Activated naive CD8-positive, alpha-beta T cell (primary cell): ENCODE data around the gene JAM3.

ENCODE experiments used
- H3K27ac Mint-ChIP-seq: one replicate; pipeline ENCODE4 v1.8.0; 2021; ENCODE audit warnings: mixed read lengths
- H3K27me3 Mint-ChIP-seq: one replicate; pipeline ENCODE4 v1.8.0; 2021; ENCODE audit warnings: mixed read lengths
- H3K36me3 Mint-ChIP-seq: one replicate; pipeline ENCODE4 v1.8.0; 2021; ENCODE audit warnings: mixed read lengths
- H3K4me1 Mint-ChIP-seq: one replicate; pipeline ENCODE4 v1.8.0; 2021; ENCODE audit warnings: low read depth, mixed read lengths
- H3K4me3 Mint-ChIP-seq: one replicate; pipeline ENCODE4 v1.8.0; 2021; ENCODE audit warnings: mild to moderate bottlenecking, mixed read lengths
- H3K9me3 Mint-ChIP-seq: one replicate; pipeline ENCODE4 v1.8.0; 2021; ENCODE audit warnings: low read depth, mixed read lengths

Gene JAM3

GRCh38 chr11:134033696-134034491 is 35.0 kb upstream of the JAM3 start:
- Mint-ChIP-seq H3K36me3 (no peaks in the 10 kb centered on the region), H3K27ac (peak overlapping the region; percentile 41), H3K4me3 (peak overlapping the region; percentile 60), H3K4me1 (peaks cover 69% of the 10 kb centered on the region), H3K27me3 (no peaks in the 10 kb centered on the region), H3K9me3 (no peaks in the 10 kb centered on the region)

- Mint-ChIP-seq H3K4me3 (peak overlapping the region; percentile 77), H3K9me3 (no peaks in the 10 kb centered on the region), H3K27ac (no peak overlapping the region), H3K27me3 (no peaks in the 10 kb centered on the region), H3K36me3 (no peaks in the 10 kb centered on the region), H3K4me1 (peaks cover 60% of the 10 kb centered on the region)
These were observed 34.1 kb upstream of the JAM3 start for GRCh38 chr11:134034496-134035381.

GRCh38 chr11:134036492-134037045 is 32.3 kb upstream of the JAM3 start:
- Mint-ChIP-seq H3K9me3 (no peaks in the 10 kb centered on the region), H3K4me1 (peaks cover 54% of the 10 kb centered on the region), H3K36me3 (no peaks in the 10 kb centered on the region), H3K27ac (peak overlapping the region; percentile 66), H3K4me3 (peak overlapping the region; percentile 77), H3K27me3 (no peaks in the 10 kb centered on the region)

GRCh38 chr11:134037046-134037908 is 31.6 kb upstream of the JAM3 start:
- H3K4me1 Mint-ChIP-seq: peaks cover 49% of the 10 kb centered on the region
- H3K9me3 Mint-ChIP-seq: no peaks in the 10 kb centered on the region
- no peaks in the 10 kb centered on the region for H3K36me3 Mint-ChIP-seq
- H3K4me3 Mint-ChIP-seq: peak overlapping the region; percentile 77
- no peaks in the 10 kb centered on the region for H3K27me3 Mint-ChIP-seq
- peak overlapping the region; percentile 88 for H3K27ac Mint-ChIP-seq

GRCh38 chr11:134038897-134039470 is 29.9 kb upstream of the JAM3 start:
- H3K4me3 Mint-ChIP-seq: peak overlapping the region; percentile 27
- peaks cover 33% of the 10 kb centered on the region for H3K4me1 Mint-ChIP-seq
- no peaks in the 10 kb centered on the region for H3K27me3 Mint-ChIP-seq
- H3K9me3 Mint-ChIP-seq: no peaks in the 10 kb centered on the region
- H3K27ac Mint-ChIP-seq: no peak overlapping the region
- no peaks in the 10 kb centered on the region for H3K36me3 Mint-ChIP-seq

- Mint-ChIP-seq H3K36me3 (no peaks in the 10 kb centered on the region), H3K9me3 (no peaks in the 10 kb centered on the region), H3K4me3 (no peak overlapping the region), H3K4me1 (peaks cover 24% of the 10 kb centered on the region), H3K27me3 (no peaks in the 10 kb centered on the region), H3K27ac (peak overlapping the region; percentile 52)
These were observed 29.0 kb upstream of the JAM3 start for GRCh38 chr11:134039726-134040385.

GRCh38 chr11:134040386-134041302 is 28.2 kb upstream of the JAM3 start:
- Mint-ChIP-seq H3K27me3 (no peaks in the 10 kb centered on the region), H3K9me3 (no peaks in the 10 kb centered on the region), H3K27ac (peak overlapping the region; percentile 52), H3K36me3 (no peaks in the 10 kb centered on the region), H3K4me3 (no peak overlapping the region), H3K4me1 (peaks cover 16% of the 10 kb centered on the region)

- H3K27me3 Mint-ChIP-seq: no peaks in the 10 kb centered on the region
- H3K27ac Mint-ChIP-seq: no peak overlapping the region
- no peak overlapping the region for H3K4me3 Mint-ChIP-seq
- no peaks in the 10 kb centered on the region for H3K9me3 Mint-ChIP-seq
- peaks cover 10% of the 10 kb centered on the region for H3K4me1 Mint-ChIP-seq
- no peaks in the 10 kb centered on the region for H3K36me3 Mint-ChIP-seq
These were observed 27.5 kb upstream of the JAM3 start for GRCh38 chr11:134041349-134041748.

GRCh38 chr11:134041791-134042696 is 26.8 kb upstream of the JAM3 start:
- Mint-ChIP-seq H3K9me3 (no peaks in the 10 kb centered on the region), H3K4me3 (no peak overlapping the region), H3K4me1 (peaks cover 7% of the 10 kb centered on the region), H3K27ac (no peak overlapping the region), H3K27me3 (no peaks in the 10 kb centered on the region), H3K36me3 (no peaks in the 10 kb centered on the region)

- Mint-ChIP-seq H3K4me3 (no peak overlapping the region), H3K27me3 (no peaks in the 10 kb centered on the region), H3K27ac (no peak overlapping the region)
These were observed 25.0 kb upstream of the JAM3 start for GRCh38 chr11:134043821-134044420.

GRCh38 chr11:134044514-134045284 is 24.2 kb upstream of the JAM3 start:
- no peaks in the 10 kb centered on the region for H3K36me3 Mint-ChIP-seq
- H3K4me3 Mint-ChIP-seq: no peak overlapping the region
- H3K9me3 Mint-ChIP-seq: no peaks in the 10 kb centered on the region
- no peaks in the 10 kb centered on the region for H3K4me1 Mint-ChIP-seq
- no peaks in the 10 kb centered on the region for H3K27me3 Mint-ChIP-seq
- H3K27ac Mint-ChIP-seq: no peak overlapping the region

More at GRCh38 chr11:134043821-134044420, 25.0 kb upstream of the JAM3 start:
- no peaks in the 10 kb centered on the region for H3K36me3 Mint-ChIP-seq
- H3K9me3 Mint-ChIP-seq: no peaks in the 10 kb centered on the region
- no peaks in the 10 kb centered on the region for H3K4me1 Mint-ChIP-seq
